H54 (cell line): ENCODE measurements around the gene EME1.

ENCODE experiments used
- DNase-seq: peaks from one replicate; pipeline ENCODE4 v3.0.0; 2011; ENCODE audit warnings: low spot score, mixed read lengths; ENCODE audit not compliant: insufficient read length
- FAIRE-seq: peaks from 3 replicates; lab custom pipeline; 2011; peaks lifted over from hg19 to GRCh38; lab: Jason Lieb, UNC
- POLR2A ChIP-seq: IDR thresholded peaks from 2 replicates; pipeline ENCODE4 v1.6.1; 2011; ENCODE audit warnings: low read depth, mild to moderate bottlenecking, low read length

Gene EME1

DNA sequence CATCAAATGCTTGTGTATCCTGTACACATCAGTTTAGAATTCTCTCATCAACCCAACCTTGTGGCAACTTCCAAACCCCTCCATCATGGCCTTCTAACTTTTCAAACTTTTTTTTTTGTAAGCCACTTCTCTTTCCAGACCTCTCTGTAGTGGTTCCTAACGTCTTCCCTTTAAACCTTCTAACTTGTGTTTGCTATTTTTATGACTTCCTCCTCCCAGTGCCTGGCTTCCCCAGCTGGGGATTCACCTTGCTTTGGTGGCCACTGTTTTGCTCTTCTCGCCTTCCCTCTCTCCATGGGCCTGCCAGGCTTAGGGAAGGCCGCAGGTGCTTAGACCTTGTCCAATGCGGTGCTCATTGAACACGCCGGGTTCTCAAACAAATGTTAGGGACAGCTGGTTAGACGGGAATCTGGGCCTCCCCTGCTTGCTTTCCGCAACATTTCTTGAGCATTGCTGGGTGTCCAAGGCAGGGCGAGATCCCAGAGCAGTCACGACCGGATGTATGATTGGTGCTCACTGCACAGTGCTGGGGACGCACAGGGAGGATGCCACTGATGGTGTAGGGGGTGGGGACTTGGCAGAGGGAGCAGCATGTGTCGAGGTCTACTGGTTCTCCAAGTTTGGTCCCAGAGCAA is 28.2 kb upstream of the EME1 start:
- no peak for DNase-seq
- FAIRE-seq = no peak
- no peak for TF ChIP-seq POLR2A

DNA sequence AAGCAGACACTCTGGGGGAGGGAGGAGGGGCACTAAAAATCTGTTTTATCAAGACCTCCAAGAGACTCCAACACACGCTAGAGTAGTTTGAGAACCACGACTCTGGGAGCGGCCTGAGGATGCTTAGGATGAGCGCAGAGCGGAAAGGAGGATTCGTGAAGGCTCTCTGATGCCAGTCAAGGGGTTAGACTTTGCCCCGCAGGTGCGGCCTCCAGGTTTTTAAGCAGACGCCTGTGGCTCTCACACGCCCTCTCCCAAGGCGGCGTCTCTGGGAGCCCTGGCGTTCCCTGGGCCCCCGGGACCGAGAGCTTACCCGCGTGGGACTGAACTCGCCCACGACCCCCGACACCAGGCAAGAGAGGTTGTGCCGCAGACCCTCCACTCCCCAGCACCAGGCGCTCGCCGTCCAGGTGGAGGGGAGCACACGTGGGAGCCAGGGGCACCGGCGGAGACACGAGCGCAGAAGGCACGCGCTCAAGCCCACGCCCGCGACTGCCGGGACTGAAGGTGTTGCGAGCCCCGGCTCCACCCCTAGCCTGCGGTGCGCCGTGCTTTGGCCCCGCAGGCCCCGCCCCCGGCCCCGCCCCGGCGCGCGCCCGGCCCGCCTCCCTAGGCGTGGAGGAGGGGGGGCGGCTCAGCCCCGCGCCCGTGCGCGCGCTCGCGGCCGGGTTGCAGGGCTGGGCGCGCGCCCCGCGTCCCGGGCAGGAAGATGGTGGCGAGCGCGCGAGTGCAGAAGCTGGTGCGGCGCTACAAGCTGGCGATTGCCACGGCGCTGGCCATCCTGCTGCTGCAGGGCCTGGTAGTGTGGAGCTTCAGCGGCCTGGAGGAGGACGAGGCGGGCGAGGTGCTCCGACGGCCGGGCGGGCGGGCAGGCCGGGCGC is 27.4 kb upstream of the EME1 start, which contains the start of gene XYLT2:
Gene XYLT2 (plus strand): TSS at position 695 of the 881 bp plus-strand sequence. CDS start 15 bp downstream, at position 710.
- FAIRE-seq (no peak), DNase-seq (peak; percentile 97)
- TF ChIP-seq POLR2A = peak; percentile 59

- FAIRE-seq = no peak
- DNase-seq = peak; percentile 67
- no peak for TF ChIP-seq POLR2A
Observed at GRCh38 chr17:50346313-50347116, 26.5 kb upstream of the EME1 start.

DNA sequence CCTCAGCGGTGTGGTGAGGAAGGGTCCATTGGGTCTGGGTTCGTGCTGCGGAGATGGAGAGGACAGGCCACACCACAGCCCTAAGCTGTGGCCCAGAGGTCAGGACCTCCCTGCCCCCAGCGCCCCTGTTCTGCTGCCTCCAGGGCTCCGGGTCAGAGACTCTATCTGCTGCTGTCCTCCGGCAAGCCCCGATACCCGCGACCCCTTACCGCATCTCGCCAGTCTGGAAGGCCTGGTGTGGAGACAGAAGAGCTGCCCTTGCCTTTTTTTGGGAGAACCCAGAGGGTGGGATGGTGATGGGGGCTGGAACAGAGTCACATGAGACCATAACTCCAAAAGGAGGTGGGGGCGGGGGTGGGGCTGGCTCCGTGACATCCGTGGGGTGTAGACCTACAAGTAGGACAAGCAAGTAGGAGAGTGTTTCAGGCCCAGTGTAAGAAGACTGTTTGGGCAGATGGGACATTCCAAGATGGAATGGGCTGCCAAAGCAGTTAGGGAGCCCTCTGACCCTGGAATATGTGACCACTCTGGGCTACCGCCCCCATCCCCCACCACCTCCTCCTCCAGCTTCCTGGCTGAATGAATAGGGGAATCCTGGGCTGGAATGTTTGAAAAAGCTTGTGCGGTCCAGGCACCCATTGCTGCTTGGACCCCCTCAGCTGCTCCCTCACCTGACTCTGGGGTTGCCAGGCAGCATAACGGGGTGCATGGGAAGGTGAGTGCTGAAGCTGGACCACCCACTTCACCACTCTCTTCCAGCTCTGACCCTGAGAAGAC is 25.7 kb upstream of the EME1 start:
- TF ChIP-seq POLR2A = no peak
- FAIRE-seq = no peak
- DNase-seq = no peak

- no peak for FAIRE-seq
- TF ChIP-seq POLR2A = no peak
Observed at GRCh38 chr17:50347894-50348291, 25.1 kb upstream of the EME1 start.

GRCh38 chr17:50348522-50349242 is 24.3 kb upstream of the EME1 start:
- DNase-seq = peak; percentile 93
- no peak; the same call in 1 of the 2 replicates for TF ChIP-seq POLR2A
- FAIRE-seq = peak; percentile 36

More at GRCh38 chr17:50347894-50348291, 25.1 kb upstream of the EME1 start:
- DNase-seq = no peak

DNA sequence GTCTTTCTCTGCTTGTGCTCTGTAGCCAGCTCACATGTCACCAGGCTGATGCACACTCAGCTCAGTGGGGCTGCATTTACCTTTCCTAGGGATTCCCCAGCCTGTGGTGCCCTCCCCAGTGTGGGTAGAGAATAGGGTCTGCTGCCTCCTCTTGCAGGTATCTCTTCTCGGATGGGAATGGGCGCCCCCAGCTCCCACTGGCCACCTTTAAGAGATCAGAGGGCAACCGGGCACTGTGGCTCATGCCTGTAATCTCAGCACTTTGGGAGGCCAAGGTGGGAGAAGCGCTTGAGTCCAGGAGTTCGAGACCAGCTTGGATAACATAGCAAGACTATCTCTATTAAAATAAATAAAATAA is 23.8 kb upstream of the EME1 start:
- no peak for TF ChIP-seq POLR2A
- FAIRE-seq = no peak
- DNase-seq = no peak

GRCh38 chr17:50350733-50351132 is 22.3 kb upstream of the EME1 start:
- no peak for TF ChIP-seq POLR2A
- no peak for FAIRE-seq
- DNase-seq = no peak

DNA sequence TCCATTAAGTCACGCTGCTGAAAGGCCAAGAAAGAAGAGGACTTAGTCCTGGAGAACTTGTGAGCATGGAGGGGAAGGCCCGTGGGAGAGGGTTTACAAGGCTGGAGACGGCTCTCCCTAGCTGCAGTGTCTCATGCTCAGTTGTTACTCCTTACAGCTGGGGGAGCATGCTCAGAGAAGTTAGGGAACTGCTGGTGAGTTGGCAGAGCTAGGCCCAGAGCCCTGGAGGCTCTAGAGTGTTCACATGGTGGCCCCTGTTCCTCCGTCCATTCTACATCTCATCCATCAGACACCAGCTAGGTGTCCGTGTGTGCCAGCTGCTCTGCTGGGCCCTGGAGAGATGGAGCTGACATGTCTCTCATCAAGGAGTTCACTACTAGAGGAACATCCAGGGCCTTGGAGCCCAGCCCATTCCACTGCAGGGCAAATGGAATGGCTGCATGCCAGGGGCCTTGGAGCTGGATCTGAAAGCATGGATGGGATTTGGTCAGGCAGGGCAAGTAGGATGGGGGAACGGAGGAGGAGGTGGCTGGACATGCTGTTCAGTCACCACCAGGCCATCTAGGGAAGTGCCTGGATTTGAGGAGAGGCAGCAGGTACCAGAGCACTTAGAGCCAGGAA is 20.8 kb upstream of the EME1 start:
- DNase-seq (no peak), FAIRE-seq (no peak)
- TF ChIP-seq POLR2A = 0 out of 2 replicates have a peak, but pooled peaks have one; percentile 3

- DNase-seq (no peak), FAIRE-seq (no peak)
- 0 out of 2 replicates have a peak, but pooled peaks have one; percentile 0 for TF ChIP-seq POLR2A
Observed at GRCh38 chr17:50352693-50353599, 20.1 kb upstream of the EME1 start.

- no peak for DNase-seq
- TF ChIP-seq POLR2A = no peak
- no peak for FAIRE-seq
Observed at GRCh38 chr17:50353600-50354195, 19.3 kb upstream of the EME1 start.
